GM18507 (cell line): ENCODE measurements around the gene POC1B.

Experiments used
- DNase-seq: peaks from one replicate; pipeline ENCODE4 v3.0.0; 2011; ENCODE audit warnings: low read depth; ENCODE audit not compliant: insufficient read length; ENCODE audit errors: extremely low spot score
- FAIRE-seq: peaks from 2 replicates; lab custom pipeline; 2011; peaks lifted over from hg19 to GRCh38; lab: Jason Lieb, UNC

POC1B gene

DNA sequence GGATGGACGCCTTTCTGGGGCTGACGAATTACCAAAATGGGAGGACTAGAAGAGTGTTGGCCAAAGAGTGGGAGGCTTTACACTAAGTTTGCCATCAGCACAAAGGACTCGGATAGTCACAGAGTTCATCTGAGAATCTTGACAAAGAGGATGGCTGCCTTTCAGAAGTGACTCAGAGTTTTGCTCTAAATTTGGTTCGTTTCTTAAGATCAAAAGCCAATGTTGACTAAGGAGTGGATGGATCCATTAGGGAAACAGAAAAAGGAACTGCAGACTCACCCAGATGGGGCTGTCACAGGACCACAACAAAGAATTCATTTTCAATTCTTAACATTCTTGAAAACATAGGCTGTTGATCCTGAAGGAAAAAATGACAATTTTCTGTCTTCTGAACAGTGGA is 92.2 kb downstream of the POC1B start:
- no peak for DNase-seq
- FAIRE-seq = no peak

DNA sequence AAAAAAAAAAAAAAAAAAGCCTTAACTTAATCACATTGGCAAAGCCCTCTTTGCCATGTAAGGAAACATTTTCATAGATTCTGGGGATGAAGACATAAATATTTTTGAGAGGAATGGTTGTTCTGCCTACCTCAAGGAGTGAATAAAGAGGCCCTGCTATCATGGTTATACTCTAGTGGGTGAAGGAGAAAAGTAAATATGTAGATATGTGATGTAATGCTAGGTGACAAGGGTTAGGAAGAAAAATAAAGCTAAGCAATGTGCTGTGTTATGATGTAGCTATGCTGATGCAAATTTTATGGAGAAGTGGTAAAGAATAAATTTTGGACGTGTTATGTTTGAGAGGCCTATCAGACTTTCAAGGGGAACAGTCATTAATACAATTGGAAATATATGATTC is 93.5 kb downstream of the POC1B start:
- no peak for DNase-seq
- FAIRE-seq = no peak

DNA sequence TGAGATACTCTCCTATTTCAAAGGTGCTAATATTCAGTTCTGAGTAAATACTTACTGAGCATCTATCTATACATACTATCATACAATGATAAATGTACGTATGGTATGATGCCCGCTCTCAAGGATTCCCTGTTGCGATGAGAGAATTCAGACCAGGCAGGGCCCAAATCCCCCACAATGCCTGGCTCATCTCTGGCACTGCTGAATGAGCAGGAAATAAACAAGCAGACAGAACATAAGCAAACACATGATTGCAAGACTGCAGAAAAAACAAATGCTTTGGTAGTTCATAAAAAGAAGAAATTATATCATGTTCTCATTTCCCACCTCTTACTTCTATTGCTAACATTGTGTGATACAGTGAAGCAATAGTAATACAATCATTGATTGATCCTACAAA is 96.3 kb downstream of the POC1B start:
- DNase-seq (no peak), FAIRE-seq (no peak)

DNA sequence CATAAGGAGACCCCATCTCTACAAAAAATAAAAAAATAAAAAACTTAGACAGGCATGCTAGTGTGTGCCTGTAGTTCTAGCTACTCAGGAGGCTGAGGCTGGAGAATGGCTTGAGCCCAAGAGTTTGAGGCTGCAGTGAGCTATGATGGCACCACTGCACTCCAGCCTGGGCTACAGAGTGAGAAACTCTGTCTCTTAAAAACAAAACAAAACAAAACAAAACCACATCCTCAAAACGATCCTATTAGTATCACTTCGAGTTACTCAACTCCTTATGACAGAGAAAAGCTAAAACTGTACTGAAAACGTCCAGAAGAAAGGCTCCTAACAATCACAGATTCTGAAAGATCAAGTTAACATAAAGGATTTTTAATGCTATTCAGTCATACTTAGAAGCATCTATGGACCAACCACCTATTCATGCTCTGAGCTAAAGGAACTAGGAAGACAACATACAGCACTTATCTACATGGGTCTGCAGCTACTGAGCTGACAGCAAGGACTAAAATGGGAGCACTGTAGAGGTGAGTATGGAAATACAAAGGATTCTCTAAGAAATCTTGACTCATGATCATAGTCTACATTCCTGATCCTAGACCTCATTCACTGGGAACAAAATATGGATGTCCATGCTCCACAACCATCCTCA is 98.2 kb downstream of the POC1B start:
- FAIRE-seq = peak; percentile 31
- DNase-seq = no peak

DNA sequence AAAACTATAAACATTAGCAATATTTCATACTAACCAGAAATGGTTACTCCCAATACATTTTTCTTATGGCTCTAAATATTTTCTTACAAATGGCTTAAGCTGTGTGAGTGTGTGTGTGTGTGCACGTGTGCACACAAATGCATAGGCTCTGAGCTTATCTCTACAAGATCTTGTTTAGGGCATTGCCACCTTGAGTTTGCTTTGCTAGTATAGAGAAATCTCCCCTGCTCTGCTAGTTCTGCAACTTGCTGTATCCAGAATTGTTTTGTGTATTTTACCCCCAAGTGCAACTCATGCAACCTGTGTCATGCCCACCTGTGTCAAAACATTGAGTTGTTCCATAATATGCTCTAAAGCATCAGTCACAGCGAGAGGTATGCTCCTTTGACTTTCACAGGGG is 101.0 kb downstream of the POC1B start:
- FAIRE-seq (no peak), DNase-seq (no peak)

DNA sequence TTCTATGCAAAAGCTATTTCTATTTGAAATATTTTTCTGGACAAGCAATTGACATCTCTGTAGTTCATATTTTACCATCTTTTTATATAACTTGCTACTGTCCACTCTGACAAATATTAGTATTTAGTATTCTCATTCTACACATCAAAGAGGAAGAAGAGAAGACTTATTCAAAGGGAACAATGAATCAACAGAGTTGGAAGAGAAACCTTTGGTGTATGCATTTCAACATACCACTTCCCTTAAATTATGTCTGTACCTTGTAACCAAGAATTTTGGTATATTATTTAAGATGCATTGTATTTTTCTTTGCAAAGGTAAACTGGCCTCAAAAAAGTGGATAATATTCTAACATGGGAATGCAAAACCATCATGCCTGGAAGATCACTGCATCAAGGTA is 101.5 kb downstream of the POC1B start:
- no peak for DNase-seq
- FAIRE-seq = no peak

DNA sequence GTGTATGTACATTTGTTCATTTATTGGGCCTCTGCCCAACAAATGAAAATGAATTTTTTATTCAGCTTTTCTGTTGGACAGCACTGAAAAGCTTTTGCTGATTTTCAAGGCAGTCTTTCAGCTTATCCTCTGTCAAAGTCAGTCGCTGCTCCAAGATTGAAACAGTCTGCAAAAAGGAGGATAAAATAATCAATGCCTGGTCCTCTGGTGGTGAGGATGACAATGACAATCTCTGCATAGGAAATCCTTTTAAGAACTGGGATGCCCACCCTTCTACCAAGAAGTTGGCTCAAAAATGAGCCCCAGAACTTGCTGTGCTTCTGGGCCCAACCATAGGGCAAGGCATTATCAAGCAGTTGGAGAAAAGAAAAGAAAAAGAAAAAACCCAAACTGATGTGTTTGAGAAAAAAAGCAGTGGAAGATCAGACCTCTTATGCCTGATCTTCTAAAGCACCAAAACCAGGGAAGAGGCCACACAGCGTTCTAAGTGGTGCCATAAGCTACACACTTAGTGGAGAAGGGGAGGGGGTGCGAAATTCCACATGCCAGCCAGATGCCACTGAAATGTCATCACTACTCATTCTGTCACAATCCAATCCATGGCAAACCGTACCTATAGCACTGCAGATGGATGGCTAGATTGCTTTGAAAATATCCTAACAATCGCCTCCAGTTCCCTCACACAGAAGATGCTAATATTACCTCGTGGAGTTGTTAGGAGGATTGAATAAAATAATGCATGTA is 104.6 kb downstream of the POC1B start:
- no peak for DNase-seq
- FAIRE-seq = no peak

DNA sequence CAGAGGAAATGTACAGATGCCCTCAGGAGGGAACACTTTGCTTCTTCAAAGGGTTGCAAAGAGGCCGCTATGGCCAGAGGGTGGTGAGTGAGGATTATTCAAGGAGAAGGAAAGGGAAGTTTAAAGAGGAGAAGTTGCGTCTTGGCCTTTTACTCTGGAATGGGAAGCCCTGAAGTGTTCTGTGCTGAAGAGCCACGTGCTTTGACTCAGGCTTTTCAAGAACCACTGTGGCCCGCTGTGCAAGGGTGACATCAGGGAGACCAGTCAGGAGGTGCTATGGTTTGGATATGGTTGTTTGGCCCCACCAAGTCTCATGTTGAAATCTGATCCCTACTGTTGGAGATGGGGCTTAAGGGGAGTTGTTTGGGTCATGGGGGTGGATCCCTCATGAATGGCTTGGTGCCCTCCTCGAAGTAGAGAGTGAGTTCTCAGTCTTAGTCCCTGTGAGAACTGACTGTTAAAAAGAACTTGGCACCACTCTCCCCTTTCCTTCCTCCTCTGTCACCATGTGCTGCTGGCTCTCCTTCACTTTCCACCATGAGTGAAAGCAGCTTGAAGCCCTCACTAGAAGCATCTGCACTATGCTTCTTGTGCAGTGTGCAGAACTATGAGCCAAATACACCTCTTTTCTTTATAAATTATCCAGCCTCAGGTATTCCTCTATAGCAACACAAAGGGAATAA is 107.5 kb downstream of the POC1B start:
- DNase-seq = no peak
- no peak for FAIRE-seq

DNA sequence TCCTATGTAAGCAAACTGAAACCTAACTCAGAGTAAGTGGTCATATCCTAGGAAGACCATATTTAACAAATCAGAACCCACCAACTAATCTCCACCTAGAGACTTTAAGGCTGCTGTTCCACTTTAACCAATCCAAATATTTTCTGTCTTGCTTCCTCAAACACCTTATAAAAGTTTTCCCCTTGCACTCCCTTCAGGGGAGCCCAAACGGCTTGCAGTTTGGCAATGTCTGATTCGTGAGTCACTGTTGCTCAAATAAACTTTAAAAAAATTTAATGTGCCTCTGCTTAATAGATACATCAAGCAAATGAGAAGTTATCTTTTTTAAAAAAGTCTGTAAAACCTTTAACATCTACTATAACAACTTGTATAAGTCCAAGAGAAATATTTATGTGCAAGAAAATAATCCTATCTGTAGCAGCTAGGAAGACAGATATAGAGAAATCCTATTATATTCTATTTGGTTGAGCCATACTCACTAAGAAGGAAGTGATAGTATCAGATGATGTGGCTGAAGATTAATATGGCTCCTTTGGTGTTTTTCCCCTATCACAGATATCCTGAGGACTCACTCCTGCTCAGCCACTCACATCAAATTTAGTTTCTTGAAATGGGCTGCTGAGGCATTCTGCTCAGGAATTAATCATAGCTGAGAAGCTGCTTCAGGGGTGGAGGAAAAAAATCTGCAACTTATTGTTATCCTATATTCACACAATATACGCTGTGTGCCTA is 108.4 kb downstream of the POC1B start:
- DNase-seq (no peak), FAIRE-seq (no peak)

DNA sequence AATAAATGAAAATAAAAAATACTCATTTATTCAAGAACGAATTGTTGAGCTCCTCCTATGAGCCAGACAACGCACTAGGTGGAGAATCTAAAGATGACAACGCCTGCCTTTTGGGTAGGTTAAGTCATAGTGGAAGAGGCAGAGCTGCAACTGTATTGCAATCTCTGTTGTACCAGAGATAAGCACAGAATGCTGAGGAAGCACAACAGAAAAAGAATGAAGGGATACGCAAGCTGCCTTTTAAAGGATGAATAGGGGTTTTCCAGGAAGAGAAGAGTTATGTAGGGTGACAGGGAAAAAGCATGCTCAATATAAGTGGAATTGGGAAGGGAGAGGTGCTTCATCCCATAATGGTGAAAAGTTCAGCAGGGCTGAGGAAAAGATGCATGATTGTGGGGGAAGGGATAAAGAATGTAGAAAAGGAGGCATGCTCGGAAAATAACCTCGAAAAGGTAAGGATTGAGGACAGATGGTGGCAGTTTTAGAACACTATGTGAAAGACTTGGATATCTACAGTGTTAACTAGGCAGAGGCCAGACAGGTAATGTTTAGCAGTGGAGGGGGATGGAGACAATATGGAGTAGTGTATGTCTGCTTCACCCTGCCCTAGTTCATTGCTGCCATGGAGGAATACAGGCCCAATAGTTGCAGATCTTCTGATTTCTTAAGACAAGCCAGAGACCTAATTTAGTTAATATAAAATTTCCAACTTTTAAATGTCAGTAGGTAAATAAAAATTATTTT is 109.6 kb downstream of the POC1B start:
- FAIRE-seq (no peak), DNase-seq (no peak)

DNA sequence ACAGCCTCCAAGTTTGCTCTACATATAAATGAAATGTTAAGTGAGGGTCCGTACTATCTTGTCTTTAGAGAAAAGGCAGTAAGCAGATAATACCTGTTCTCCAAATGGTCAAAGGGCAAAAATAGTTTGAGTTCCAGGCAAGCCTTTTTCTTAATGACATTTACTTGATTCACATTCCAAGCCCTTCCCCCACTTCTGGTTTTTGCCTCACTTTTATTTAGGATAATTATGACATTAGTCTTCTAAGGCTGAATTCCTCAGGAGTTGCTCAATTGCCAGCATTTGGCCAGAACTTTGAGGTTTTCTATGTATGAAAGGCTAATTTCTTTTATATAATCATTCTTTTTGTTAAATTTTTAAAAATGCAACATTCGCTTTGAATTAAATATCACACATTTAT is 111.0 kb downstream of the POC1B start:
- no peak for DNase-seq
- no peak for FAIRE-seq

DNA sequence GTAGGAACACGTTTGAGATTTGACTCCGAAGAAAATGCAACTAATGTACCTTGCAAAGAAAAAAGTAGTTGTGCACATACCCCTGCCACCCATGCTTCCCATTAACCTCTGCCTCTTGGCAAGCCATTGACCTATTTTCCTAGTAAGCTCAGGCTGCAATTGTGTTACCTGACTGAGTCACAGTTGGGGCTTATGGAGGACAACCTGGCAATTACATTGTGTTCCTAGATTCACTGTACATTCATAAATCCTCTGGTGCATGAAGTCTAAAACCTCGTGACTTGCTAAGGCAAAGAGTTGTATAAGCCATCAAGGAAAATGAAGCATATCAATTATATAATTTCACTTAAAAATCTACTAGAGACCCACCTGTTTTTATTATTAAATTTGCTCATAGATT is 111.5 kb downstream of the POC1B start:
- DNase-seq (no peak), FAIRE-seq (no peak)

DNA sequence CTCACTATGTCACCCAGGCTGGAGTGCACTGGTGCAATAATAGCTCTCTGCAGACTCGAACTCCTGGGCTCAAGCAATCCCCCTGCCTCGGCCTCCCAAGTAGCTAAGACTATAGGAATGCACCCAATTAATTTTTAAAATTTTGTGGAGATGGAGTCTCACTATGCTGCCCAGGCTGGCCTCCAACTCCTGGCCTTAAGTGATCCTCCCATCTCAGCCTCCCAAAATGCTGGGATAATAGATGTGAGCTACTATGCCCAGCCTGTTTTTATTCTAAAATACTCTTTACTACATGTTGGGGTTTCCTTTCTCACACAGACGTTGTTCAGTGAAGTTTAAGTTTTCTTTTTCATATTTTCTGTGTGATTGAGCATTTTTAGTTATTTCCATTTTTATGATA is 112.6 kb downstream of the POC1B start:
- DNase-seq (no peak), FAIRE-seq (no peak)

DNA sequence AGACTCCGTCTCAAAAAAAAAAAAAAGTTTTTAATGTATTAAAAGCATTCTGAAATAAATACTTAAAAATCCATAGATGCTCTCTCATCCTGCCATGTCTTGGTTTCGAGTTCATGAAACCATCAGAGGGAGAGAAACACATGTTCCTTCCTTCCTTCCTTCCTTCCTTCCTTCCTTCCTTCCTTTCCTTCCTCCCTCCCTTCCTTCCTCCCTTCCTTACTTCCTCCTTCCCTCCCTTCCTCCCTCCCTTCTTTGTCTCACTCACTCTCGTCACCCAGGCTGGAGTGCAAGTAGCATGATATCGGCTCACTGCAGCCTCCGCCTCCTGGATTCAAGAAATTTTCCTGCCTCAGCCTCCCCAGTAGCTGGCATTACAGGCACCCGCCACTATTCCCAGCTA is 113.2 kb downstream of the POC1B start:
- FAIRE-seq (no peak), DNase-seq (no peak)

DNA sequence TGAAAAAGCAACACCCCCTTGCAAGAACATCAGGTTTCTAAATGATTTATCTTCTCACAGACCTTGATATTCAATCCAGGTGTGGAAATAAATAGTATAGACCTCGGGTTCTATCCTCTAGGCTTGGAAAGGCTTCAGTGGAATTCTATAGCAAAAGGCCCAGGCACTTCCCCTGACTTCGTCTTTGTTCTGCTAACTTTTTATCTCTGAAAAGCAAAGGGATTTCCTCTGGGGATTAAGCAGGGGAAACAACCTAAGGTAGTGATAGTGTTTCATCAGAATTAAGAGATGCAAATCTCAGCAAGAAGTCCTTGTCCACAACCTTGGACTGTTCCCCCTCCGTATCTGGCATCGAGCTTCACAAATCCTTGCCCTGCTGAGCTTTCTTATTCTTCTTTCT is 114.0 kb downstream of the POC1B start:
- DNase-seq = no peak
- no peak for FAIRE-seq

DNA sequence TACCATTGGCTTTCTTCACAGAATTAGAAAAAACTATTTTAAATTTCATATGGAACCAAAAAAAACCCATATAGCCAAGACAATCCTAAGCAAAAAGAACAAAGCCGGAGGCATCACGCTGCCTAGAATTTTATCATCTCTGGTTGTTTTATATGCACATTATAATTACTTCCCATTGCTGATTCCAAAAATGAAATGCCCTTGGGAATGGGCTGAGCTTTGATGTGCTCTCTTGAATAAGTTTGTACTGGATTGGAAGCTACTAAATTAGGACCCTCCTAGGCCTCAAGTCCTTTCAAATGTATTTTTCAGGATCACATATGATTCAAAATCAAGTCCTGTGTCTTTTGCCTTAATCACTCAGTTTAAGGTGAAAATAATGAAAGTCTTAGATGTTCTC is 114.6 kb downstream of the POC1B start:
- DNase-seq (no peak), FAIRE-seq (no peak)

DNA sequence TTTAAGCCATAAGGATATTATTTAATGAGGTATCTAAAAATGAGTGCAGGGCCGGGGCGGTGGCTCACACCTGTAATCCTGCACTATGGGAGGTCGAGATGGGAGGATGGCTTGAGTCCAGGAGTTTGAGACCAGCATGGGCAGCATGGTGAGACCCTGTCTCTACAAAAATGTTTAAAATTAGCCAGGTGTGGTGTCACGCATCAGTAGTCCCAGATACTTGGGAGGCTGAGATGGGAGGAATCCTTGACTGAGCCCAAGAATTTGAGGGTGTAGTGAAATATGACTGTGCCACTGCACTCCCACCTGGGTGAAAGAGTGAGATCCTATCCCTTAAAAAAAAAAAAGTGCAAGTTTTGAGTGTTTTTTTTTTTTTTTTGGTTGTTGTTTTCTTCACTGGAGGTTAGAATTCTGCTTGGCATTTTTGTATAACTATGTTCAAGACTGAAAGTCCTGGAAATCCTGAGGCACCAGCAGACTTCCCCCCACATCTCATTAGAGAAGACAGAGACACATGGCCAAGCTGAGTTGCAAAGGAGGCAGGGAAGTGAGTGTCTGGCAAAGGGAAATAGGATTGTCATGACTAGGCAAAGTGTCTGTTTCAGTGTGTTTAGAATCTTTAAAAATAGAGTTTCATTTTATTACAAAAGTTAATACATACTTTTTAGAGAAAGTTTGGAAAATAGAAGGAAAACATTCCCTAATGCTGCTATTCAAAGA is 120.1 kb downstream of the POC1B start:
- FAIRE-seq = no peak
- no peak for DNase-seq

DNA sequence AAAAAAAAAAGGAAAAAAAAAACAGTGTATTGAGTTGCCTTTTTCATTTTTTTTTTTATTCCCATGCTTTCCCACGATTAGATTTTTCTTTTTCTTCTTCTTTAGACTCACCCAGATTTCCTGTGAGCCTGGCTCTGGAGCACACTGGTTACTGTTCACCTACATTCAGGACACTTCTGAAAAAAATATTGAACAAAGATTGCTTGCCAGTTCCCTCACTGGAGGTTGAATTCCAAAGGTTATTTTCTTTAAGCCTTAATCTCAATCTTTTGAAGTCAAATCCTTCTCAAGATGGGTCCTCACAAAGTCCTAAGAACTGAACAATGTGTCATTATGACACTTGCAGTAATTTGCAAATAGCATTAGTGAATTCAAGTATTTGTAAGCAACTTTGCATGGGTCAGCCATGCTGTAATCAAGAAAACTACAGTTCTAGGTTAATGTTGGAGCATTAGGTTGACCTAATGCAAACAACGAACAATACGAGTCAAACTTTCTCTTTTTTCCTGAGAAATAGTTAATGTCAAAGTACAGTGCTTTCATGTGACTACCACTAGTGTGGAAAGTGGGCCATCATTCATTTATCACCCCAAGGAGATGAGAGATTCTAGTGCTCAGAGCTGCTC is 124.3 kb downstream of the POC1B start:
- no peak for FAIRE-seq

DNA sequence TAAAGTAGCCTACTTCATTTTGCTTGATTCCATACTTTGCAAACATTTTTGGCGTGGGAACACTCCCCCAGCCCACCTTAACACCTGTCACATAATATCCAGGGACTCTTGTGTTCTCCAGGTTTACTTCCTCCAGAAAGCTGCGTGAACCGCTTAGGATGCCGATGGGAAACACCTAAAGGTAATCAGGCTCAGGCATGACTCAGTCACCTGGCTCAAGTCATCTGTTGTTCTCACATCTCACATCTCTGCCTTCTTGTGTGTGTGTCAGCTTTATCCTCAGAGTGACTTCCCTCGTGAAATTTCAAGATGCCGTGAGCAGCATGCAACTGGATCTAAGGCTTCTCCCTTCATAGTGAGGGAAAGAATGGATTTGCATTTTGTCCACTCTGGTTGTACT is 125.4 kb downstream of the POC1B start:
- FAIRE-seq (no peak), DNase-seq (no peak)

More for the DNA sequence above, 124.3 kb downstream of the POC1B start:
- no peak for DNase-seq
